HG02885 (cell line): ENCODE results near the gene COMMD9.

Experiments
- ATAC-seq: cut with Tn5 transposase; IDR thresholded peaks from one replicate; pipeline ENCODE4 v1.9.1; 2021; ENCODE audit warnings: mild to moderate bottlenecking; ENCODE audit not compliant: unreplicated experiment, poor library complexity

Gene COMMD9

GRCh38 chr11:36300650-36301049, 11.4 kb upstream of the COMMD9 start:
- ATAC-seq: no peak

DNA sequence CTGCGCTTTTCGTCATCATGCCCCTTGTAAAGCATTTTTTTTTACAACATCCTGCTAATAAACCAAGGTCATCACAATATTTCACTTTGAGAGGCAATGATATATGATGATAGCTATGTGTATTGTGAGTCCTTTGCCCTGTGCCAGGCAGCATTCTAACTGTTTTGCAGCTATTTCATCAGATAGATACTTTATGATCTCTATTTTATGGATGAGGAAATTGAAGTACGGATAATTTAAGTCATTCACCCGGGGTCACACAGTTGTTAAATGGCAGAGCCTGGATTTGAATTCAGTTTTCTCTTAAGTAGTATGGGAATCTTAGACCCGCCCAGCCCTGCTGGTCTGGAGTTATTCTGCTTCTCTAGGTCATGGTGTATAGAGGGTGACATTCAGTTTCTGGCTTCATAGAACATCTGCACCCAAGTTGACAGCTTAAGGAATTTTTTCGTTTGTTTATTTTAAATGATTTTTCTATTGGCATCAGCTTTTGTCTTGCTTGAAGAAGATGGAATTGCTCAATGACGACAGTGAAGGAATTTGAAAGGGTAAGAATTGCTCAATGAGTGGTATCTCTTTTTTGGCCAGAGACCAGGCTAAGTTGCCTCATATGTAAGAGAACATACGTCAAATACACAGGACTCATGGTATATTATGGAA, 7.8 kb upstream of the COMMD9 start:
- no peak for ATAC-seq

- ATAC-seq: no peak
Observed at GRCh38 chr11:36295926-36296325, 6.7 kb upstream of the COMMD9 start, which contains the start of gene PRR5L. PRR5L (plus strand) TSS chr11:36296288; CDS start chr11:36401122, 104,834 bp downstream.

DNA sequence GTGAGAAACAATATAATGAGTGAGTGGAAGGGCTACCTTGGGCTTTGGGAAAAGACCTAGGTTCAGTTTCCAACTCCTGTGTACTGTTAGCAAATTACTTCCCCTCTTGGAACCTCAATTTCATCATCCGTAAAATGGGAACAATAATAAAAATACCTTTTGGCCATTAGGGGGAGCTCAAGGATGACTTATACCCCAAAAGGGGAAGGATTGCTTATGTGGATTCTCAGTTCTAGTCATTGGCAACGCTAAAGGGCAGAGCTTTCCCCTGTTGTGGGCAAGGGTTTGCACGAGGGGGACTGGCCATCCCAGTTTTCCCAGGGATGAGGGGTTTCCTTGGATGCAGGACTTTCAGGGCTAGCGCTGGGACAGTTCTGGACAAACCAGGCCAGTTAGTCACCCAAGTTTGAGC, 3.1 kb upstream of the COMMD9 start:
- ATAC-seq: peak; percentile 39

DNA sequence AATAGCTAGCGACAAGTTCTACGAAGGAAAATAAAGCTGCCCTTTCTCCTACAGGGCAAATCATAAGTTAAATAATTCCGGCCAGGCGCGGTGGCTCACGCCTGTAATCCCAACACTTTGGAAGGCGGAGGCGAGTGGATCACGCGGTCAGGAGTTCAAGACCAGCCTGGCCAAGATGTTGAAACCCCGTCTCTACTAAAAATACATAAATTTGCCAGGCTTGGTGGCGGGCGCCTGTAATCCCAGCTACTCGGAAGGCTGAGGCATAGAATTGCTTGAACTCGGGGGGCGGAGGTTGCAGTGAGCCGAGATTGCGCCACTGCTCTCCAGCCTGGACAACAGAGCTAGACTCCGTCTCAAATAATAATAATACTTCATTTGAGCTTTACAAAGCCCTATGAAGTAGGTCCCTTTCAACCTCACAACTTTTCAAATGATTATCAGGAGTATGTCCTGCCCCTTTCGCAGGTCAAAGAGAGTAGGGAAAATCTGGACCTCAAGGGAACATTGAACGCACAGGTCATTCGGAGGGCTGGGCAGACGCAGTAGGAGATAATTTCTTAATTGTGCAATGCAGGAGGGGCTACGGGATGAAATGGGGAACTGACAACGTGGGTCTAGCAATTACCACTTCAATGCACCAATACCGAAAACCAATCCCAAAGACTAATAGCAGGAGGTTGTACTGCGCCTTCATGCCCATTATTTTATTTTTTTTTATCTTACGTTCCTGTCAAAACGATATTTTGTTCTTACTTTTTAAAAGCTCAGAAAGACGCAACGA, 590 bp downstream of the COMMD9 start:
- no peak for ATAC-seq

DNA sequence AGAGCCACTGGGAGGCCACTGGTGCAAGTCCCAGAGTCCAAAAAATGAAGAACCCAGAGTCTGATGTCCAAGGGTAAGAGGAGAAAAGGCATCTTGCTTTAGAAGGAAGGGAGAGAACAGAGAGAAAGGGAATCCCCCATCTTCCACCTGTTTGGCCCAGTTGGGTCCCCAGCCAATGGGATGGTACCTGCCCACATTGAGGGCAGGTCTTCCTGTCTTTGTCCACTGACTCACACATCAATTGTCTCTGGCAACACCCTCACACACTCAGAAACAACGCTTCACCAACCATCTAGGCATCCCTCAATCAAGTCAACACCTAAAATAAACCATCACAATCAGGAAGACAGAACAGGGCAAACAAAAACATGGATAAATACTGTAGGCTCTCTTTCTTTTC, 6.3 kb downstream of the COMMD9 start:
- ATAC-seq: no peak

DNA sequence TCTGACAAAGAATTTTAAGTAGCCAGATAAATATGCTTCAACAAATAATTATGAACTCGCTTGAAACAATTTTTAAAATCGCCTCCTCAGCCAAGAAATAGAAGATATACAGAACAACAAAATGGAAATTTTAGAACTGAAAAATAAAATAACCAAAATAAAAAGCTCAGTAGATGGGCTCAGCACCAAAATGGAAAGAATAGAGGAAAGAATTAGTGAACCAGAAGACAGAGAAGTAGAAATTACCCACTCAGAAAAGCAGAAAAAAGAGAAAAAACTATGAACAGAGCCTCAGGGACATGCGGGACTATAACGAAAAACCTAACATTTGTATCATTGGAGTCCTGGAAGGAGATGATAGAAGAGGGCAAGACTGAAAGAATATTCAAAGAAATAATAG, 7.4 kb downstream of the COMMD9 start:
- no peak for ATAC-seq

DNA sequence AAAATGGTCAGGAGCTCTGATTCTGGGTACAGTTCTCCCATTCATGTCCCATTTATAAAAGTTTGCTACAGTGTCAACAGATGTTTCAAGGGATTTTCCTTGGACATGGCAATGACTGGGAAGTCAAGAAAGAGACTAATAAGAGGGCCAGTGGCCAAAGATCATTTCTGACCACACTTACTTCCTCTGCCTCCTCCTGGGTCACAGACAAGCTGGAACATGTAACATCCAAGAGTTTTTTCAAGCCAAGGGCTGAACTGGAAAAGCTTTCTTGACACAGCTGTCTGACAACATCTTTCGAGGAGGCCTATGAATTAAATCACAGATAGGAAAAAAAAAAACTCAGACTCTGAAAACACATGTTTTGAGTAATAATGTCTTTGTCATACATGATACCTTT, 8.7 kb downstream of the COMMD9 start:
- no peak for ATAC-seq

DNA sequence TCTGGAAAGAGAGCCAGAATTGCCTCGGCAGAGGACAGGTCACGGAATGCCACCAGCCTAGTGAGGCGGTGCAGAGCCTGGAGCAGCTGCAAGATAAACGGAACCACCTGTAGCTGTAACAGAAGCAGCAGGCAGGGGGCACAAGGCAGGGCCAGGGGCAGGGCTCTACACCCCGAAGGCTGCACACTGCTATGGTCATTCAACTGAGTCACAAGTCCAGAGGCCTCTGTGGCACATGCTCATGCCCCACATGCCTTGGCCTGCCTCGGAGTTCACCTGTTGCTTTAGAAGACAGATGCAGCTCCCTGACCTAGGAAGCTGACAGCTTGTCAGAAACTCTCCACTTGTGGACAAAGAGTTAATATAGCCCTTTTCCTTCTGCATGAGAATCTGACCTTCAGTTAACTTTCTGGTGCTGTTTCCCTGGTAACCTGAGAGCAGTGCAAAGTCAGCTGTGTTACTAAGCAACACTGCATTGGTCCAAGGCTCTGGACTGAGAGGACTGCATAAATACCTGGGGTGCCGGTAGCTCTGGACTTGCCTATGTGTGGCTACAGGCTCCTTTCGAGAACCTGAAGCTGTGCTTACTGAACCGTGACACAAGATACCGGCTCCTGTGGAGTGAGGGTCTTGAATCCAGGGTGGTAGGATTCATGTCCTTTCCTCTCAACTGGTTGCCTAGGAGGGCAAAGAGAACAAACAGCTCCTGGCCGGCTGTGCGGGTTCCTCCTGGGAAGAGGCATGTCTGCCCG, 10.5 kb downstream of the COMMD9 start:
- ATAC-seq: no peak

DNA sequence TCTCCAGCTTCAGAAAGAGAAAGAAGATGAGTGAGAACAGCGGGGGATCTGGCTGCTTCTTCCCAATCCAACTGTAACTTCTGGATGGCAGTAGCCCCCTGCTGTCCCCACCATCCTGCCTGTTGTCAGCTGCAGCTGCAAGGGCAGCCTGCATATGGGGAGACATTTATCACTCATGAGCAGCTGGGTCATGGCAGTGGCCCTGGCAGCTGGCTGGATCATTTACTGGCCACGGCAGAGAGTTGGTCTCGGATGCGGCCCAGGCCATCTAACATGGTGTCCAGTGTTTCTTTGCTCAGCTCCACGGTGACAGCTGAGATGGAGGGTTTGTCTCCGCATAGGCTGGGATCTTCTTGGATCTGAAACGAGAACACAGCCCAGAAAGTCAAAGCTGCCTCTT, 14.8 kb downstream of the COMMD9 start:
- no peak for ATAC-seq

GRCh38 chr11:36273110-36273509, 16.1 kb downstream of the COMMD9 start:
- ATAC-seq: no peak

DNA sequence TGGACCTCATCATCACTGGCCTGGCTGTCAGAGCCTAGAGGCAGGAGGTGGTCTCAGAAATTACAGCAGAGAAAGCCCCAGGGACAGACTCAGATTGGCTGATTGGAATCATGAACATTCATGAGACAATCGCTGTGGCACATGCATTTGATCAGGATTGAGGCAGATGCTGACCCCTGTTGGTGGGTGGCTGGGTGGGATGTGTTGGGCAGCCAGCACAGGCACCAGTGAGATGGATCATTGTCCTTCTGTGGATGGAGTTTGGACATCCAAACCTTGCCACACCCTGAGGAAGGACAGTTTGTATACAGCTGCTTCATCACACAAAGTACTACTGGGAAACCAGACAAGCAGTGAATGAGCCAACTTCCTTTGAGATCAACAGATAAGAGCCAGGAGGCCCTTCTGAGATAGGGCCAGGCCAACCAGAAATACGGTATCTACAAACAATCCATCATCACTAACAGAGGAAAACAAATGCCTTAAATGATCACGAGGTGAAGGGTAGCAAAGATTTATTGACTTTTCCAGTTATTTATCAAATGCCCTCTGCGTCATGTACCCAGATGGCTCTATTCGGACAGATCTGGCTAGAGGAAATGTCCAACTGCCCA, 17.3 kb downstream of the COMMD9 start:
- no peak for ATAC-seq

DNA sequence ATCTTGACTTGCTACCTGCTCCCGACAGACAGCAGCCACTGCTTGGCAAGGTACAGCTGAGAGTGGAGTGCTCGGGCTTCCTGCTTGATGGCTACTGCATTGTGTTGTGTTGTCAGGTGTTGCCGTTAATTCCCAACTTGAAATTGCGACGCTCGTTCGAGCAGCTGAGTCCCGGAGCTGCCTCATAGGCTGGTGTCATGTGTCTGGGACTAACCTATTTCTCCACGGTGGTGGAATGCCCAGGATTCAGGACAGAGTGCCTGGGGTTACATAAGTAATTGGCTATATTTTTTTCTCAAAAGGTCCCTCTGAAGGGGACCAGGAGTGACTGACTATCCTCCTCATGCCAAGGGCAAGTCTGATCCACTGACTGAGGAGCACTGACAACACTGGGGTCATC, 18.5 kb downstream of the COMMD9 start:
- no peak for ATAC-seq

- ATAC-seq: no peak
Observed at GRCh38 chr11:36268337-36268985, 20.8 kb downstream of the COMMD9 start.

DNA sequence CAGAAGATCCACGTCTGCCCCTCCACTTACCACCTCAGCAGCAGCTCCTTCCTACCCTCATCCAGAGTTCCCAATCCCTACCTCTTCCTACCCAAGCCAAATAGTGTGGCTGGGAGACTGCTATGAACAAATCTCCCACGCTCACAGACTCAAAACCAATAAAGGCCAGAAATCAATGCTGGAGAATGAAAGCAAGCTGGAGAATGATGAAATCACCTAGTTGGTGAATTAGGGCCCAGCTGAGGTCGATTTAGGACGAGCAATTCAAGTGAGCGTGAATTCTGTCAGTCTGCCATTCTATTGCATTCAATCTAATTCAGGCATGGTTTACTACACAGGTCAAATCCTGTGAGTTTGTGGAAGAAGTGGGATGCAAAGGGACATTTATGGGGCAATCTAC, 22.5 kb downstream of the COMMD9 start:
- no peak for ATAC-seq

- peak; percentile 85 for ATAC-seq
Observed at GRCh38 chr11:36265793-36266628, 23.2 kb downstream of the COMMD9 start.

DNA sequence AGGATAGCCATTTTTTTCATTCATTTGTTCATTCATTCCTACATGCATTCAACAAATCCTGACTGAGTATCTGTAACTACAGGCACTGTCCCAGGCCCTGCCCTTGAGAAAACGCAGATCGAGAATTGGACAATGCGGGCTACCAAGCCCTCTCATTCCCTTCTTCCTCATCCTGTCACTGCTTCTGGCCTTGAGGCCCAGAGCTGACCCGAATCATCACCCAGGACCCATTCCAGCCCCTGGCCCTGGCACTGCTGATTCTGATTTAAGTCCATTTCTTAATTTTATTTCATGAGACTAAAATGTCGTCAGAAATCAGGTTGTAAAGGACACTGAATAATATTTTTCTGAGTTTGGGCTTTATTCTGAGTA, 24.3 kb downstream of the COMMD9 start:
- ATAC-seq: no peak

GRCh38 chr11:36264011-36264972, 24.9 kb downstream of the COMMD9 start:
- no peak for ATAC-seq
